Trophoblast cell (in vitro differentiated cells and primary cell): ENCODE data around the gene PTPRU.

Source experiments
- DNase-seq, 2 donors: peaks; one replicate each; pipeline ENCODE4 v3.0.0-alpha.2; 2016
- H2AFZ ChIP-seq: 2 replicates; pipeline ENCODE4 v1.6.1; 2013; ENCODE audit warnings: low read length, moderate library complexity, mild to moderate bottlenecking; ENCODE audit not compliant: insufficient read depth, poor library complexity
- H2AK5ac ChIP-seq: 2 replicates; pipeline ENCODE4 v1.6.1; 2013; ENCODE audit warnings: mild to moderate bottlenecking, low read length
- H2BK120ac ChIP-seq: 2 replicates; pipeline ENCODE4 v1.6.1; 2013; ENCODE audit warnings: low read length, mild to moderate bottlenecking, moderate library complexity; ENCODE audit not compliant: insufficient read depth, poor library complexity
- H2BK12ac ChIP-seq: 2 replicates; pipeline ENCODE4 v1.6.1; 2013; ENCODE audit warnings: mild to moderate bottlenecking, low read length, moderate library complexity
- H2BK5ac ChIP-seq: 2 replicates; pipeline ENCODE4 v1.6.1; 2013; ENCODE audit warnings: low read length, low read depth, moderate library complexity, mild to moderate bottlenecking; ENCODE audit not compliant: poor library complexity
- H3K14ac ChIP-seq: 2 replicates; pipeline ENCODE4 v1.6.1; 2013; ENCODE audit warnings: mild to moderate bottlenecking, low read length
- H3K18ac ChIP-seq: 2 replicates; pipeline ENCODE4 v1.6.1; 2013; ENCODE audit warnings: mild to moderate bottlenecking, low read length
- H3K23ac ChIP-seq: 2 replicates; pipeline ENCODE4 v1.6.1; 2013; ENCODE audit warnings: low read length
- H3K27ac ChIP-seq: 2 replicates; pipeline ENCODE4 v1.5.1; 2013; ENCODE audit warnings: low read depth, mild to moderate bottlenecking, inconsistent platforms, low read length, moderate library complexity
- H3K27me3 ChIP-seq: 2 replicates; pipeline ENCODE4 v1.6.1; 2013; ENCODE audit warnings: inconsistent platforms, mild to moderate bottlenecking, low read length, moderate library complexity; ENCODE audit not compliant: insufficient read depth
- H3K36me3 ChIP-seq, 2 experiments: 1 replicate in 1 of 2; 2 replicates in 1 of 2; pipeline ENCODE4 v1.6.1; 2013; ENCODE audit warnings: low read length in 2 of 2, mild to moderate bottlenecking in 2 of 2, moderate library complexity in 1 of 2; ENCODE audit not compliant: insufficient read depth in 2 of 2, control insufficient read depth in 1 of 2
- H3K4ac ChIP-seq: 2 replicates; pipeline ENCODE4 v1.6.1; 2013; ENCODE audit warnings: low read depth, mild to moderate bottlenecking, low read length, moderate library complexity
- H3K4me1 ChIP-seq, 2 experiments: 1 replicate in 1 of 2; 2 replicates in 1 of 2; pipeline ENCODE4 v1.6.1; 2013; ENCODE audit warnings: low read length in 2 of 2, mild to moderate bottlenecking in 2 of 2, moderate library complexity in 1 of 2; ENCODE audit not compliant: insufficient read depth in 2 of 2, control insufficient read depth in 1 of 2
- H3K4me2 ChIP-seq: 2 replicates; pipeline ENCODE4 v1.6.1; 2013; ENCODE audit warnings: inconsistent platforms, mild to moderate bottlenecking, low read length, moderate library complexity
- H3K4me3 ChIP-seq: 2 replicates; pipeline ENCODE4 v1.5.1; 2013; ENCODE audit warnings: mild to moderate bottlenecking, low read depth, low read length, inconsistent platforms
- H3K79me1 ChIP-seq: one replicate; pipeline ENCODE4 v1.6.1; 2013; ENCODE audit warnings: low read length
- H3K79me2 ChIP-seq: 2 replicates; pipeline ENCODE4 v1.6.1; 2013; ENCODE audit warnings: low read length, mild to moderate bottlenecking; ENCODE audit not compliant: control insufficient read depth, insufficient read depth, poor library complexity
- H3K9ac ChIP-seq: 2 replicates; pipeline ENCODE4 v1.6.1; 2013; ENCODE audit warnings: mild to moderate bottlenecking, low read length
- H3K9me3 ChIP-seq: 2 replicates; pipeline ENCODE4 v1.6.1; 2013; ENCODE audit warnings: low read depth, mild to moderate bottlenecking, control low read depth, inconsistent platforms, low read length; ENCODE audit not compliant: insufficient read depth
- H4K12ac ChIP-seq: 2 replicates; pipeline ENCODE4 v1.6.1; 2013; ENCODE audit warnings: low read depth, mild to moderate bottlenecking, low read length, moderate library complexity
- H4K8ac ChIP-seq: 2 replicates; pipeline ENCODE4 v1.6.1; 2013; ENCODE audit warnings: low read depth, mild to moderate bottlenecking, low read length, moderate library complexity
- H4K91ac ChIP-seq: one replicate; pipeline ENCODE4 v1.6.1; 2013; ENCODE audit warnings: low read depth, mild to moderate bottlenecking, low read length, moderate library complexity
- WGBS: extraction: QIAGEN DNeasy Blood & Tissue Kit; methylation state at CpG from one replicate; pipeline ENCODE4 v1.1.7; 2013; ENCODE audit warnings: missing lambda C conversion rate; ENCODE audit not compliant: insufficient read length, insufficient coverage; ENCODE audit errors: extremely low coverage; 5-methylcytosine and 5-hydroxymethylcytosine counted together

Gene PTPRU

DNA sequence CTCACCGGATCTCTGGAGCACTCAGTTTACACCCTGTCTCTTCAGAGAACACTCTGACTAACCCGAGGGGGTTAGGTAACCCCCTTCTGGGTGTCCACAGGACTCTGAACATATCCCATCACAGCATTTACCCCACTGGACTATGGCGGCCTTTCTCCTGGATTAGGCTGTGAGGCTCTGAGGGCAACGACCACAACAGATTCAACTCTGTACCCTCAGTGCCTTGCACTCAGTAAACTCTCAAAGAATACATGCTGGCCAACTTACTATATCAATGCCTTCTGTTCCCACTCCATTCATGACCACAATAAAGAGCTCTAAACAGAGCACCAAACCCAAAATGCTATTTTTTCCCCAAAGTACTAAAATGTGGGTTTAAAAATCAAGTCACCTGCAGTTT is 11.0 kb upstream of the PTPRU start:
- peaks cover 3 to 4% of the 10 kb centered on the region in 2 experiments for H3K36me3 ChIP-seq

DNA sequence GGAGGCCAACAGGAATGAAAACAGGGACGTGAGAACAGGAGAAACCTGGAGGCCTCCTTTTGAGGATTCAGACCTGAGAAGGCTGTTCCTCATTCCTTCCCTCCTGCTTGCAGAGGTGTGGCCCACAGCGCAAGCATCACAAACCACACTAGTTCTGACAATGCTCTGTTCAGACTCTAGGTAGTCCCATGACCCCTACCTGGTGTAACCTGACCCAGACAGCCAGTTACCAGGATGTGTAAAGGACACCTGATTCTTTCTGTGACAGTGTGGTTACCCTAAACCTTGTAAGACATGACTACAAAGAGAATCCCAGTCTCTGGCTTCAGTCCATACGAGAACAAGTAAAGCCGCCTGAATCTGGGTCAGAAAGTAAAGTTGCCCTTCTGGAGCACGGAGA is 8.8 kb upstream of the PTPRU start:
- no peak overlapping the region for H3K18ac ChIP-seq
- H3K79me2 ChIP-seq: peaks cover 3% of the 10 kb centered on the region
- peaks cover 3 to 4% of the 10 kb centered on the region in 2 experiments for H3K36me3 ChIP-seq
- no peak overlapping the region for H3K23ac ChIP-seq
- H2AK5ac ChIP-seq: peak overlapping the region; percentile 29
- H2BK120ac ChIP-seq: no peak overlapping the region
- peak overlapping the region; percentile 57 for H4K91ac ChIP-seq
- no peaks in the 10 kb centered on the region for H3K9me3 ChIP-seq
- peaks cover 7 to 14% of the 10 kb centered on the region in 2 experiments for H3K4me1 ChIP-seq
- no peaks in the 10 kb centered on the region for H3K27me3 ChIP-seq
- peak overlapping the region; percentile 54 for H3K4ac ChIP-seq
- no peak overlapping the region for H3K4me3 ChIP-seq
- no peak overlapping the region for H4K8ac ChIP-seq
- no peak overlapping the region for H3K14ac ChIP-seq
- H3K9ac ChIP-seq: no peak overlapping the region
- H2BK5ac ChIP-seq: peak overlapping the region; percentile 86
- WGBS: no CpG with 5 or more reads among the region's 5 CpGs
- no peak overlapping the region for H4K12ac ChIP-seq
- peak; percentile 81 to 90 for DNase-seq
- no peak overlapping the region for H2BK12ac ChIP-seq
- peak overlapping the region; percentile 18 for H3K4me2 ChIP-seq
- H3K27ac ChIP-seq: peak overlapping the region; percentile 77
- peaks cover 7% of the 10 kb centered on the region for H3K79me1 ChIP-seq
- H2AFZ ChIP-seq: no peak overlapping the region

More for the DNA sequence above, 11.0 kb upstream of the PTPRU start:
- H4K8ac ChIP-seq: no peak overlapping the region
- H3K4me1 ChIP-seq: peaks cover 7 to 13% of the 10 kb centered on the region in 2 experiments
- H3K4me3 ChIP-seq: no peak overlapping the region
- H3K14ac ChIP-seq: no peak overlapping the region
- no peak overlapping the region for H2AK5ac ChIP-seq
- H2BK5ac ChIP-seq: no peak overlapping the region
- no peak overlapping the region for H2BK120ac ChIP-seq
- no peak overlapping the region for H3K18ac ChIP-seq
- H3K79me2 ChIP-seq: peaks cover under 1% of the 10 kb centered on the region
- DNase-seq: no peak
- H2AFZ ChIP-seq: no peak overlapping the region
- H3K9me3 ChIP-seq: no peaks in the 10 kb centered on the region
- H3K79me1 ChIP-seq: peaks cover under 1% of the 10 kb centered on the region
- H4K12ac ChIP-seq: no peak overlapping the region
- H3K4me2 ChIP-seq: no peak overlapping the region
- H3K23ac ChIP-seq: no peak overlapping the region
- no CpG with 5 or more reads among the region's 4 CpGs for WGBS
- no peak overlapping the region for H3K4ac ChIP-seq
- H2BK12ac ChIP-seq: no peak overlapping the region
- no peaks in the 10 kb centered on the region for H3K27me3 ChIP-seq
- H4K91ac ChIP-seq: no peak overlapping the region
- no peak overlapping the region for H3K9ac ChIP-seq
- H3K27ac ChIP-seq: no peak overlapping the region

DNA sequence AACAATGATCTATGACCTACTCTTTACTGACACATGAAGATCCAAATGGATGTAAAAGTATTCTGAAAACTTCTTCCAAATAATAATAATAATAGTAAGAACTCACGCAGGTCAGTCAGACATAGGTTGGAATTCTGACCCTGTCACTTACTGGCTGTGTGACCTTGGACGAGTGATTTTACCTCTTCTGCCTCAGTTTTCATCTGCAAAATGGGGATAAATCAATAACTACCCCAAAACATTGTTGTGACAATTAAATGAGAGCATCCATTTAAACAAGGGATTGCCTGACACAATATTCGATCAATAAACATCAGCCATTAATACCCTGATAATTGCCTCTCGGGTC is 6.1 kb upstream of the PTPRU start:
- Histone ChIP-seq H3K79me2 (peaks cover 3% of the 10 kb centered on the region), H4K12ac (no peak overlapping the region), H2AFZ (no peak overlapping the region), H4K91ac (peak overlapping the region; percentile 42), H4K8ac (peak overlapping the region; percentile 92), H3K4me2 (peak overlapping the region; percentile 80), H3K9ac (peak overlapping the region; percentile 90), H3K4me3 (peak overlapping the region; percentile 88), H2BK12ac (no peak overlapping the region), H3K27ac (no peak overlapping the region), H3K14ac (no peak overlapping the region), H3K4ac (peak overlapping the region; percentile 72), H2BK120ac (no peak overlapping the region), H3K4me1 (peaks cover 4 to 9% of the 10 kb centered on the region in 2 experiments), H3K23ac (no peak overlapping the region), H3K18ac (no peak overlapping the region), H2AK5ac (no peak overlapping the region), H3K9me3 (no peaks in the 10 kb centered on the region), H3K36me3 (no peaks in the 10 kb centered on the region), H3K79me1 (peaks cover 7% of the 10 kb centered on the region), H2BK5ac (no peak overlapping the region), H3K27me3 (no peaks in the 10 kb centered on the region)
- WGBS: no CpG with 5 or more reads among the region's 4 CpGs
- DNase-seq: peak in 1 of 2 donors; percentile 7

GRCh38 chr1:29230553-29231378 is 5.6 kb upstream of the PTPRU start, which contains the start of gene MECR:
TSS of gene MECR (minus strand) at chr1:29230934. CDS start at chr1:29230906, 28 bp downstream.
- no CpG with 5 or more reads among the region's 52 CpGs for WGBS

More at GRCh38 chr1:29230553-29231378, 5.6 kb upstream of the PTPRU start, which contains the start of gene MECR:
- no peaks in the 10 kb centered on the region for H3K9me3 ChIP-seq
- H3K14ac ChIP-seq: peak within 1 kb of the TSS; percentile 64
- H3K4me2 ChIP-seq: peak within 1 kb of the TSS; percentile 80
- H4K12ac ChIP-seq: peak within 1 kb of the TSS; percentile 88
- H3K79me1 ChIP-seq: peaks cover 7% of the 10 kb centered on the region
- peak within 1 kb of the TSS; percentile 88 for H3K4me3 ChIP-seq
- peak within 1 kb of the TSS; percentile 16 for H2BK12ac ChIP-seq
- peak; percentile 92 to 94 for DNase-seq
- H3K27ac ChIP-seq: no peak within 1 kb of the TSS
- peak within 1 kb of the TSS; percentile 90 for H3K9ac ChIP-seq
- H2BK120ac ChIP-seq: peak within 1 kb of the TSS; percentile 70
- no peaks in the 10 kb centered on the region for H3K27me3 ChIP-seq
- H3K23ac ChIP-seq: no peak within 1 kb of the TSS
- H3K4me1 ChIP-seq: peaks cover 4 to 9% of the 10 kb centered on the region in 2 experiments
- peak within 1 kb of the TSS; percentile 78 for H2BK5ac ChIP-seq
- H4K8ac ChIP-seq: peak within 1 kb of the TSS; percentile 92
- peak within 1 kb of the TSS; percentile 68 for H4K91ac ChIP-seq
- H3K18ac ChIP-seq: peak within 1 kb of the TSS; percentile 54
- H2AK5ac ChIP-seq: no peak within 1 kb of the TSS
- peaks cover 3% of the 10 kb centered on the region for H3K79me2 ChIP-seq
- peak within 1 kb of the TSS; percentile 56 for H2AFZ ChIP-seq
- H3K4ac ChIP-seq: peak within 1 kb of the TSS; percentile 72
- no peaks in the 10 kb centered on the region for H3K36me3 ChIP-seq
